RWPE2 (cell line): ENCODE measurements around the gene ATP5MK.

Source experiments
- ATAC-seq: fragments of 200-7000 bp; cut with Tn5 transposase; 3 replicates; pipeline ENCODE4 v1.9.1; 2021; ENCODE audit warnings: low read depth
- DNase-seq: peaks from one replicate; pipeline ENCODE4 v3.0.0-alpha.2; 2020; ENCODE audit warnings: low spot score
- H3K27ac ChIP-seq: fragments of 450-650 bp; 2 replicates; pipeline ENCODE4 v1.5.1; 2017; ENCODE audit warnings: mild to moderate bottlenecking; ENCODE audit not compliant: poor library complexity, severe bottlenecking
- H3K27me3 ChIP-seq: fragments of 250-450 bp; sonication (Bioruptor Pico); 2 replicates; pipeline ENCODE4 v1.5.1; 2021; ENCODE audit warnings: mild to moderate bottlenecking, moderate library complexity; ENCODE audit not compliant: insufficient read depth, poor library complexity, severe bottlenecking
- H3K36me3 ChIP-seq: fragments of 250-450 bp; sonication (Bioruptor Pico); 2 replicates; pipeline ENCODE4 v1.5.1; 2020; ENCODE audit warnings: low read depth, mild to moderate bottlenecking, moderate library complexity
- H3K4me1 ChIP-seq: fragments of 250-450 bp; sonication (Bioruptor Pico); 2 replicates; pipeline ENCODE4 v1.5.1; 2021; ENCODE audit warnings: mild to moderate bottlenecking, moderate library complexity; ENCODE audit not compliant: insufficient read depth, poor library complexity, severe bottlenecking
- H3K4me3 ChIP-seq: fragments of 250-450 bp; sonication (Bioruptor Pico); 2 replicates; pipeline ENCODE4 v1.5.1; 2021; ENCODE audit warnings: mild to moderate bottlenecking, moderate library complexity; ENCODE audit not compliant: severe bottlenecking
- H3K9me3 ChIP-seq: fragments of 250-450 bp; sonication (Bioruptor Pico); 2 replicates; pipeline ENCODE4 v1.5.1; 2021; ENCODE audit warnings: mild to moderate bottlenecking, moderate library complexity; ENCODE audit not compliant: severe bottlenecking
- TF ChIP-seq, protein P1 (sequence below): fragments of 450-650 bp; IDR thresholded peaks from one replicate; pipeline ENCODE4 v1.5.1; 2017; ENCODE audit warnings: mild to moderate bottlenecking, moderate library complexity; ENCODE audit not compliant: poor library complexity, severe bottlenecking

ATP5MK gene

GRCh38 chr10:103442031-103442461, 45.8 kb upstream of the ATP5MK start:
- TF ChIP-seq, protein P1, sequence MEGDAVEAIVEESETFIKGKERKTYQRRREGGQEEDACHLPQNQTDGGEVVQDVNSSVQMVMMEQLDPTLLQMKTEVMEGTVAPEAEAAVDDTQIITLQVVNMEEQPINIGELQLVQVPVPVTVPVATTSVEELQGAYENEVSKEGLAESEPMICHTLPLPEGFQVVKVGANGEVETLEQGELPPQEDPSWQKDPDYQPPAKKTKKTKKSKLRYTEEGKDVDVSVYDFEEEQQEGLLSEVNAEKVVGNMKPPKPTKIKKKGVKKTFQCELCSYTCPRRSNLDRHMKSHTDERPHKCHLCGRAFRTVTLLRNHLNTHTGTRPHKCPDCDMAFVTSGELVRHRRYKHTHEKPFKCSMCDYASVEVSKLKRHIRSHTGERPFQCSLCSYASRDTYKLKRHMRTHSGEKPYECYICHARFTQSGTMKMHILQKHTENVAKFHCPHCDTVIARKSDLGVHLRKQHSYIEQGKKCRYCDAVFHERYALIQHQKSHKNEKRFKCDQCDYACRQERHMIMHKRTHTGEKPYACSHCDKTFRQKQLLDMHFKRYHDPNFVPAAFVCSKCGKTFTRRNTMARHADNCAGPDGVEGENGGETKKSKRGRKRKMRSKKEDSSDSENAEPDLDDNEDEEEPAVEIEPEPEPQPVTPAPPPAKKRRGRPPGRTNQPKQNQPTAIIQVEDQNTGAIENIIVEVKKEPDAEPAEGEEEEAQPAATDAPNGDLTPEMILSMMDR = no peak
- H3K4me1 ChIP-seq = no peaks in the 10 kb centered on the region
- no peaks in the 10 kb centered on the region for H3K9me3 ChIP-seq
- no peak for DNase-seq
- no peak overlapping the region for H3K27ac ChIP-seq
- ATAC-seq = no peak
- no peaks in the 10 kb centered on the region for H3K27me3 ChIP-seq
- H3K4me3 ChIP-seq = no peak overlapping the region
- peaks cover 96% of the 10 kb centered on the region for H3K36me3 ChIP-seq

DNA sequence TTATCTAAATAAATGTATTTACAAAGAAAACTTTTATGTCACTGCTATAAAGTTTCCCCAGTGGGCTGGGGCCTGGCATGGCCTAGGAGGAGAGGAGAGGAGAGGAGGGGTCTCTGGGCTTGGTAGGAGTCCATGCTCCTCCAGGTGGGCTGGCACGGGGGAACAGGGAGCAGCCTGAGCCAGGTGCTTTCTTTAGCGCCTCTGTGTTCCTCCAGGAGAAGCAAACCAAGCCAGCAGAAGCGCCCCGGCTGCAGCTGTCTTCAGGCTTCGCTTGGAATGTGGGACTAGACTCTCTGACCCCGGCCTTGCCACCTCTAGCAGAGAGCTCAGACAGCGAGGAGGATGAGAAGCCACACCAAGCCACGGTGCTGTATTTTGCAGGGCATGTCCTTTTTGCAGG, 45.3 kb upstream of the ATP5MK start:
- Histone ChIP-seq H3K27ac (no peak overlapping the region), H3K9me3 (no peaks in the 10 kb centered on the region), H3K4me3 (no peak overlapping the region), H3K4me1 (no peaks in the 10 kb centered on the region), H3K36me3 (peaks cover 100% of the 10 kb centered on the region), H3K27me3 (no peaks in the 10 kb centered on the region)
- DNase-seq = no peak
- TF ChIP-seq, protein P1 = no peak
- no peak for ATAC-seq

GRCh38 chr10:103441206-103441605, 44.9 kb upstream of the ATP5MK start:
- TF ChIP-seq, protein P1 = no peak
- H3K36me3 ChIP-seq = peaks cover 100% of the 10 kb centered on the region
- no peaks in the 10 kb centered on the region for H3K27me3 ChIP-seq
- no peaks in the 10 kb centered on the region for H3K9me3 ChIP-seq
- no peaks in the 10 kb centered on the region for H3K4me1 ChIP-seq
- no peak overlapping the region for H3K27ac ChIP-seq
- DNase-seq (no peak), ATAC-seq (no peak)
- H3K4me3 ChIP-seq = no peak overlapping the region

DNA sequence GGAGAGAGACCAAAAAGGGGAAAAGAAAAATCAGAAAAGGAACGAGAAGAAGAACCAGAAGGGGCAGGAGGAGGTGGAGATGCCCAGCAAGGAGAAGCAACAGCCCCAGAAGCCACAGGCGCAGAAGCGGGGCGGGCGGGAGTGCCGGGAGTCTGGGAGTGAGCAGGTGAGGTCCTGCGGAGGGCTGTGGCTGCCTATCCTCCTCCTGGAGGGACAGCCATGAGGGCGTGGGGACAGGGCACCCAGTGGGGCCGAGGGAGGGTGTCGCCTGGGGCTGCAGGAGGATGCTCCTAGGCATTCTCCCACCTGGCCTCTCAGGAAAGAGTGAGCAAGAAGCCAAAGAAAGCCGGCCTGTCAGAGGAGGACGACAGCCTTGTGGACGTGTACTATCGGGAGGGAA, 44.1 kb upstream of the ATP5MK start:
- TF ChIP-seq, protein P1 = no peak
- no peak for DNase-seq

DNA sequence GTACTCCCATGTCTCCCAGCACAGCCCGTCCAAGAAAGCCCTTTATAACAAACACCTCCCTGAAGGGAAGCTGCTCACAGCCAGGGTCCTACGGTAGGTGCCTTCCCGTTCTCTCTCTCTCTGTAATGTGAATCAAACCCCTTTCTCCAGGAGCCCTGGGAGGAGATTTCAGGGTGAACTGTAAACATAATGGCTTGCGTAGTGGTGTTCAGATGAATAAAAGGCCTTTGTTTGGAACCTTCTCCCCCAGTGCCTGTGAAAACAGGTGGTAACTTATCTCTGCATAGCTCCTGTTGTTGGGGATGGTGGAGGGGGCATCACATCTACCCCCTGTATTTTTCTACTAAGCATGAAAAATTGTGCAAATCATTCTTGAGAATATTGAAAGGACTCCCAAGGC, 43.5 kb upstream of the ATP5MK start:
- Histone ChIP-seq H3K9me3 (no peaks in the 10 kb centered on the region), H3K36me3 (peaks cover 99% of the 10 kb centered on the region), H3K27me3 (no peaks in the 10 kb centered on the region), H3K4me1 (no peaks in the 10 kb centered on the region), H3K27ac (no peak overlapping the region), H3K4me3 (no peak overlapping the region)
- TF ChIP-seq, protein P1 = no peak
- ATAC-seq (no peak), DNase-seq (no peak)

More for the DNA sequence above, 44.1 kb upstream of the ATP5MK start:
- ATAC-seq = no peak
- no peak overlapping the region for H3K4me3 ChIP-seq
- peaks cover 99% of the 10 kb centered on the region for H3K36me3 ChIP-seq
- H3K9me3 ChIP-seq = no peaks in the 10 kb centered on the region
- H3K27ac ChIP-seq = no peak overlapping the region
- H3K4me1 ChIP-seq = no peaks in the 10 kb centered on the region
- no peaks in the 10 kb centered on the region for H3K27me3 ChIP-seq
